Esophagus squamous epithelium (tissue), 4 donors: ENCODE data around the gene ETNPPL.

ENCODE experiments used
- POLR2A ChIP-seq, 4 donors: fragments of 450-650 bp; IDR thresholded peaks; one replicate each; pipeline ENCODE4 v1.6.1; 2017; ENCODE audit warnings: antibody characterized with exemption in 4 of 4, mild to moderate bottlenecking in 4 of 4, moderate library complexity in 3 of 4
- TF ChIP-seq, protein P1 (sequence below), 6 experiments: fragments of 450-650 bp in 4 of 6; fragments of 200-600 bp in 2 of 6; sonication (generic) in 2 of 6; IDR thresholded peaks; one replicate each; pipeline ENCODE4 v1.5.1; 2016 to 2019; ENCODE audit warnings: antibody characterized with exemption in 6 of 6, mild to moderate bottlenecking in 4 of 6, moderate library complexity in 4 of 6

DNA sequence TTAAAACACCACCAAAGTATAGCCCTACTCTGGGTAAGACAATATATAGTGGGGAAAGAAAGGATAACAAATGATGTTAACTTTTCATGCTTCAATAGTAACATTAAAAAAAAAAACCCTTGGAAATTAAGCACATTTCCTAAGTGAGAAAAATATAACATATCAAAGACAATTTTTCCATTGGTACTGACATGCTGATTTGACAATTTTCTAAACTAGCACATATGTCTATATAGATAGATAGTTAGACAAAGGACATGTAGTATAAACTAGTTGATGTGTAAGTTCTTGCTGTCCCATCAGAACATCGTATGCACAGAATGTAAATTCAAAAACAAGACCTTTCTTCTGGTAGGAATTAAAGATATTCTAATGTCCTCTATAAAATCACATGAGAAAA, 47.2 kb upstream of the ETNPPL start:
- TF ChIP-seq, protein P1, sequence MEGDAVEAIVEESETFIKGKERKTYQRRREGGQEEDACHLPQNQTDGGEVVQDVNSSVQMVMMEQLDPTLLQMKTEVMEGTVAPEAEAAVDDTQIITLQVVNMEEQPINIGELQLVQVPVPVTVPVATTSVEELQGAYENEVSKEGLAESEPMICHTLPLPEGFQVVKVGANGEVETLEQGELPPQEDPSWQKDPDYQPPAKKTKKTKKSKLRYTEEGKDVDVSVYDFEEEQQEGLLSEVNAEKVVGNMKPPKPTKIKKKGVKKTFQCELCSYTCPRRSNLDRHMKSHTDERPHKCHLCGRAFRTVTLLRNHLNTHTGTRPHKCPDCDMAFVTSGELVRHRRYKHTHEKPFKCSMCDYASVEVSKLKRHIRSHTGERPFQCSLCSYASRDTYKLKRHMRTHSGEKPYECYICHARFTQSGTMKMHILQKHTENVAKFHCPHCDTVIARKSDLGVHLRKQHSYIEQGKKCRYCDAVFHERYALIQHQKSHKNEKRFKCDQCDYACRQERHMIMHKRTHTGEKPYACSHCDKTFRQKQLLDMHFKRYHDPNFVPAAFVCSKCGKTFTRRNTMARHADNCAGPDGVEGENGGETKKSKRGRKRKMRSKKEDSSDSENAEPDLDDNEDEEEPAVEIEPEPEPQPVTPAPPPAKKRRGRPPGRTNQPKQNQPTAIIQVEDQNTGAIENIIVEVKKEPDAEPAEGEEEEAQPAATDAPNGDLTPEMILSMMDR (IDR thresholded peaks at IDR 0.05) = no peak
- no peak for TF ChIP-seq POLR2A (IDR thresholded peaks at IDR 0.05)
